Measurements from ENCODE around the gene TUT4.

Gene TUT4

DNA sequence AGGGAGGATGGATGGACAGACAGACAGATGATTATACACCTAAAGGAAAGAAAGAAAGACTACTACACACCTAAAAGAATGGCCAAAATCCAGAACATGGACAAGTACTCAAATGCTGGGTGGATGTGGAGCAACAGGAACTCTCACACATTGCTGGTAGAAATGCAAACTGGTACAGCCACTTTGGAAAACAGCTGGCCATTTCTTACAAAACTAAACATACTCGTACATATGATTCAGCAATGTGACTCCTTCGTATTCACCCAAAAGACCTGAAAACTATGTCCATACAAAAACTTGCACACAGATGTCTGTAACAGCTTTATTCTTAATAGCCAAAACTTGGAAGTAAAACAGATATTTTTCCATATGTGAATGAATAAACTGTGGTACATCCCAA, 97.2 kb downstream of the TUT4 start:
- TF ChIP-seq, protein P1, sequence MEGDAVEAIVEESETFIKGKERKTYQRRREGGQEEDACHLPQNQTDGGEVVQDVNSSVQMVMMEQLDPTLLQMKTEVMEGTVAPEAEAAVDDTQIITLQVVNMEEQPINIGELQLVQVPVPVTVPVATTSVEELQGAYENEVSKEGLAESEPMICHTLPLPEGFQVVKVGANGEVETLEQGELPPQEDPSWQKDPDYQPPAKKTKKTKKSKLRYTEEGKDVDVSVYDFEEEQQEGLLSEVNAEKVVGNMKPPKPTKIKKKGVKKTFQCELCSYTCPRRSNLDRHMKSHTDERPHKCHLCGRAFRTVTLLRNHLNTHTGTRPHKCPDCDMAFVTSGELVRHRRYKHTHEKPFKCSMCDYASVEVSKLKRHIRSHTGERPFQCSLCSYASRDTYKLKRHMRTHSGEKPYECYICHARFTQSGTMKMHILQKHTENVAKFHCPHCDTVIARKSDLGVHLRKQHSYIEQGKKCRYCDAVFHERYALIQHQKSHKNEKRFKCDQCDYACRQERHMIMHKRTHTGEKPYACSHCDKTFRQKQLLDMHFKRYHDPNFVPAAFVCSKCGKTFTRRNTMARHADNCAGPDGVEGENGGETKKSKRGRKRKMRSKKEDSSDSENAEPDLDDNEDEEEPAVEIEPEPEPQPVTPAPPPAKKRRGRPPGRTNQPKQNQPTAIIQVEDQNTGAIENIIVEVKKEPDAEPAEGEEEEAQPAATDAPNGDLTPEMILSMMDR (IDR thresholded peaks at IDR 0.05; ENCODE audit: low read depth, low read length, missing control alignments) = no peak
- DNase-seq (ENCODE audit: low read depth) = no peak
- H3K4me3 ChIP-seq (ENCODE audit: low read depth, low read length) = no peak overlapping the region

DNA sequence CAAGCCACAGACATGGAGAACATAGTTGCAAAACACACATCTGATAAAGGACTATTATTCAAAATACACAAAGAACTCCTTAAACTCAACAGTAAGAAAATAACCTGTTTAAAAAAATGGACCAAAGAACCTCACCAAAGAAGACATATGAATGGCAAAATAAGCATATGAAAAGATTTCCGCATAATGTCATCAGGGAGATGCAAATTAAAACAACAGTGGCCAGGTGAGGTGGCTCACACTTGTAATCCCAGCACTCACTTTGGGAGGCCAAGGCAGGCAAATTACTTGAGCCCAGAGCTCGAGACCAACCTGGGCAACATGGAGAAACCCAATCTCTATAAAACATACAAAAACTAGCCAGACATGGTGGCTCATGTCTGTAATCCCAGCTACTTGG, 98.1 kb downstream of the TUT4 start:
- no peak overlapping the region for H3K4me3 ChIP-seq (ENCODE audit: low read depth, low read length)
- TF ChIP-seq, protein P1 (IDR thresholded peaks at IDR 0.05; ENCODE audit: low read depth, low read length, missing control alignments) = no peak
- DNase-seq (ENCODE audit: low read depth) = no peak

DNA sequence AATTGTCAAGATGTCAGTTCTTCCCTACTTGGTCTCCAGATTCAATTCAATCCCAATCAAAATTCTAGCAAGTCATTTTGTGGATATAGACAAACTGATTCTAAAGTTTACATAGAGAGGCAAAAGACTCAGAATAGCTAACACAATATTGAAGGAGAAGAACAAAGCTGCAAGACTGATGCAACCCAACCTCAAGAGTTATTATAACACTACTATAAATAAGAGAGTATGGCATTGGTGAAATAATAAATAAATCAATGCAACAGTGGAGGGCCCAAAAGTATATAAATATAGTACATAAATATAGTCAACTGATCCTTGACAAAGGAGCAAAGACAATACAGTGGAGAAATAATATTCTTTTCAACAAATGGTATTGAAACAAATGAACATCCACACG, 98.8 kb downstream of the TUT4 start:
- TF ChIP-seq, protein P1 (IDR thresholded peaks at IDR 0.05; ENCODE audit: low read depth, low read length, missing control alignments) = no peak
- no peak for DNase-seq (ENCODE audit: low read depth)
- H3K4me3 ChIP-seq (ENCODE audit: low read depth, low read length) = no peak overlapping the region

GRCh38 chr1:52444463-52444862, 108.4 kb downstream of the TUT4 start:
- TF ChIP-seq, protein P1 (IDR thresholded peaks at IDR 0.05; ENCODE audit: low read depth, low read length, missing control alignments) = no peak
- DNase-seq (ENCODE audit: low read depth) = no peak
- H3K4me3 ChIP-seq (ENCODE audit: low read depth, low read length) = no peak overlapping the region

- TF ChIP-seq, protein P1 (IDR thresholded peaks at IDR 0.05; ENCODE audit: low read depth, low read length, missing control alignments) = no peak
- DNase-seq (ENCODE audit: low read depth) = no peak
- no peak overlapping the region for H3K4me3 ChIP-seq (ENCODE audit: low read depth, low read length)
These were observed 112.9 kb downstream of the TUT4 start for GRCh38 chr1:52439976-52440375.

GRCh38 chr1:52436817-52437216, 116.1 kb downstream of the TUT4 start:
- H3K4me3 ChIP-seq (ENCODE audit: low read depth, low read length) = no peak overlapping the region
- DNase-seq (ENCODE audit: low read depth) = no peak
- TF ChIP-seq, protein P1 (IDR thresholded peaks at IDR 0.05; ENCODE audit: low read depth, low read length, missing control alignments) = no peak

DNA sequence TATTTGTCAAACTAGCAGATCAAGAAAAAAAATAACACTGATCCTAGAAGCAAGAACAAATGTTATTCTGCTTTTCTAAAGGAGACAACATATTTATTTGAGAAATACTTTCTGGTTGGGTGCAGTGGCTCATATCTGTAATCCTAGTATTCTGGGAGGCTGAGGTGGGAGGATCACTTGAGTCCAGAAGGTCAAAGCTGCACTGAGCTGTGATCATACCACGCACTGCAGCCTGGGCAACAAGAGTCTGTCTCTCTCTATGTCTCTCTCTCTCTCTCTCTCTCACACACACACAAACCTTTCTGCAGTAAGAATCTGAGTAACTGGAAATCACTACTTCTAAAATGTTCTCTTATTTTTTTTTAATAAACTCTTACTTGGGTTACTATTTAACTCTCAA, 117.2 kb downstream of the TUT4 start:
- TF ChIP-seq, protein P1 (IDR thresholded peaks at IDR 0.05; ENCODE audit: low read depth, low read length, missing control alignments) = no peak
- H3K4me3 ChIP-seq (ENCODE audit: low read depth, low read length) = no peak overlapping the region
- DNase-seq (ENCODE audit: low read depth) = no peak
